ENCODE results near the gene PHLDA2. TPM values are rescaled to one million over a fixed set of nuclear protein-coding genes. Genes with fewer than 3 reads are reported as not detected.

PHLDA2 gene
- total and polyA plus RNA-seq, 2 of the 13 experiments (the other 11 are each of a cell fraction or from before 2014, with no cell fraction given), result 0.55 to 0.78 TPM

DNA sequence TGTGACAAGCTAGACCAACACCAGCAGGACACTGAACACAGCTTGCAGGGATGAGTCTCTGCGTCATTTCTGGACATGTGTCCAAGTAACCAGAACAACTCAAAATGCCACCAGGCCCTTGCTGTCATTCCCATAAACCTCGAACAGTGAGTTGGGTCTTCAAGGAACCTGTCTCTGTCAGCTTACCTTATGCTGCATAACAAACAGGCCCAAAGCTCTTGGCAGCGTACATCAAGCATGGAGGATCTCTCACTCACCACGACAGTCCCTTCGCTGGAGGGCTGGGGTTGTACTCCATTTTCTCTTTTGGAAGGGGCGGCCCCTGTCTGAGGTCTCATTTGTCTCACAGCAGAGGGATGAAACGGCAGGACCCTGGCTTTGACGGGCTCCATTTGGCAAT is 50.4 kb downstream of the PHLDA2 start:
- 58% methylated on average over 7 of the region's 8 CpGs for WGBS (ENCODE audit: low lambda C conversion rate)
- Histone ChIP-seq H3K79me2 (ENCODE audit: insufficient read depth, low read length) (no peaks in the 10 kb centered on the region), H3K9ac (ENCODE audit: insufficient read depth, low read depth, low read length) (no peak overlapping the region), H3K9me3 (ENCODE audit: low read length) (no peaks in the 10 kb centered on the region), H3K4me3 (replicated peaks in 1 of 3; ENCODE audit: insufficient read depth in 1 of 3, low read depth in 2 of 3, low read length in 3 of 3) (no peak overlapping the region), H3K4me1 (ENCODE audit: insufficient read depth, low read length) (no peaks in the 10 kb centered on the region), H2AFZ (ENCODE audit: low read length) (no peak overlapping the region), H4K20me1 (ENCODE audit: insufficient read depth, low read length) (no peaks in the 10 kb centered on the region), H3K4me2 (ENCODE audit: low read depth, low read length) (no peak overlapping the region), H3K27me3 (ENCODE audit: control insufficient read depth in 1 of 2, insufficient read depth in 2 of 2, low read length in 2 of 2) (peaks cover 5 to 64% of the 10 kb centered on the region in 2 experiments), H3K27ac (ENCODE audit: extremely low read length, insufficient read depth, low read length) (no peak overlapping the region), H3K36me3 (replicated peaks in 1 of 2; ENCODE audit: control insufficient read depth in 1 of 2, insufficient read depth in 2 of 2, low read length in 2 of 2) (no peaks in the 10 kb centered on the region)
- no TSS peak for BruUV-seq (replicated peaks)
- POLR2A ChIA-PET, result no interaction called here
- DNase-seq (ENCODE audit: low spot score), result no peak
- in situ Hi-C loops (cut with HindIII; ENCODE audit: extremely low pct_ligation_motif_present, low pct_unique_long_range_greater_than_20kb), result no loop called here
- FAIRE-seq, result no peak
- CTCF ChIA-PET (ENCODE audit: low intra/inter-chr PET ratio, low total read pairs), result no interaction called here
- no peak for ATAC-seq
- TF ChIP-seq ZNF639 (CRISPR knock-in tag; conservative IDR thresholded peaks at IDR 0.05) (no peak), RBAK (CRISPR knock-in tag; IDR thresholded peaks at IDR 0.05) (peak; percentile 85), ELF4 (CRISPR knock-in tag; IDR thresholded peaks at IDR 0.05; ENCODE audit: borderline replicate concordance) (no peak)
- intact Hi-C loops (cut with micrococcal nuclease; ENCODE audit: unreplicated experiment), result no loop called here

Small RNA genes lying within 50 kb of the gene (small RNA-seq; reads per million reads assigned to genes)
- gene SNORA54 (ENCODE audit: insufficient read depth in 2 of 3, insufficient read length in 3 of 3, low read depth in 2 of 3, low replicate concordance in 1 of 3), result 3.9 to 31.9 (median 11.1) reads per million in 3 experiments

Other genes starting within 250 kb of the PHLDA2 start
- gene KCNQ1OT1, start 229.4 kb downstream of the PHLDA2 start, total RNA-seq (2016; rRNA removed; fragmentation: Illumina TruSeq; extraction: Trizol), result 2.5 and 18.9 TPM in 2 replicates
- gene KCNQ1OT1, start 229.4 kb downstream of the PHLDA2 start, polyA plus RNA-seq (2011; rRNA removed), result 1.3 TPM in 2 replicates
- not detected in 2 replicates for gene CDKN1C, start 43.6 kb downstream of the PHLDA2 start, total RNA-seq (2016; rRNA removed; fragmentation: Illumina TruSeq; extraction: Trizol)
- not detected in 2 replicates for gene CDKN1C, start 43.6 kb downstream of the PHLDA2 start, polyA plus RNA-seq (2011; rRNA removed)
- gene NAP1L4, start 62.9 kb upstream of the PHLDA2 start, total RNA-seq (2016; rRNA removed; fragmentation: Illumina TruSeq; extraction: Trizol), result 186 and 213 TPM in 2 replicates
- gene NAP1L4, start 62.9 kb upstream of the PHLDA2 start, polyA plus RNA-seq (2011; rRNA removed), result 64.0 and 71.5 TPM in 2 replicates
- gene CARS1, start 128.0 kb upstream of the PHLDA2 start, total RNA-seq (2016; rRNA removed; fragmentation: Illumina TruSeq; extraction: Trizol), result 32.1 and 33.8 TPM in 2 replicates
- gene CARS1, start 128.0 kb upstream of the PHLDA2 start, polyA plus RNA-seq (2011; rRNA removed), result 47.0 and 51.1 TPM in 2 replicates
- not detected in 2 replicates for gene OSBPL5, start 235.9 kb upstream of the PHLDA2 start, total RNA-seq (2016; rRNA removed; fragmentation: Illumina TruSeq; extraction: Trizol)
- gene OSBPL5, start 235.9 kb upstream of the PHLDA2 start, polyA plus RNA-seq (2011; rRNA removed), result not detected in 2 replicates

Data from HepG2 (cell line).